ENCODE measurements around the gene NKX2-8. TPM values are rescaled to one million over a fixed set of nuclear protein-coding genes. Genes with fewer than 3 reads are reported as not detected.

Gene NKX2-8
- total and polyA plus RNA-seq, 7 donors = not detected

GRCh38 chr14:36619853-36620252, 37.4 kb upstream of the NKX2-8 start:
- no peak for DNase-seq
- WGBS, 2 donors = 74 to 90% methylated on average over 2 of the region's 2 CpGs
- intact Hi-C loops (cut with DNase I) = no loop called here
- peaks cover 0 to 10% (median 0%) of the 10 kb centered on the region in 3 donors for H3K27me3 ChIP-seq
- no peaks in the 10 kb centered on the region for H3K4me1 ChIP-seq
- no peak overlapping the region for H3K27ac ChIP-seq
- no peak overlapping the region for H3K4me3 ChIP-seq
- H3K36me3 ChIP-seq = no peaks in the 10 kb centered on the region
- no peak for TF ChIP-seq EP300 (IDR thresholded peaks at IDR 0.05)
- TF ChIP-seq POLR2A (IDR thresholded peaks at IDR 0.05) = no peak
- TF ChIP-seq CTCF (IDR thresholded peaks at IDR 0.05) = no peak
- TF ChIP-seq POLR2AphosphoS5 (IDR thresholded peaks at IDR 0.05) = no peak
- H3K9me3 ChIP-seq = no peaks in the 10 kb centered on the region

DNA sequence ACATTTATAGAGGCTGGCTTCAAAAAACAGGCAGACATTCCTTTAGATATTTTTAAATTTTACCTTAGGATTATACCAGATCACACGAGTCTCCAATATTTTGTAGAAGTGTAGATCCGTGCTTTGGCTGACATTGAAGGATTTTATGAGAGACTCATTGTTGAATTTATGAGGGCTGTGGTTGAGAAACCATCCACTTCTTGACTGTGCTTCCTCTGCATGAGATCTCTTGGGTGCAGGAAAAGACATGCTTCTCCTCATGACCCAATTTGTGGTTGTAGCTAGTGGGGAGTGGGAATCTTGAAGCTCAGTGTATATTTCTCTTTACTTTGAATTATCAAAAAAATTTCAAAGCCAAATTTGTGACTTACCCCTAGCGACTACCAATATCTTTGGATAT, 36.7 kb upstream of the NKX2-8 start:
- no peak for DNase-seq
- Histone ChIP-seq H3K4me3 (no peak overlapping the region), H3K36me3 (no peaks in the 10 kb centered on the region), H3K9me3 (no peaks in the 10 kb centered on the region), H3K27me3 (peaks cover 0 to 7% (median 0%) of the 10 kb centered on the region in 3 donors), H3K27ac (no peak overlapping the region), H3K4me1 (no peaks in the 10 kb centered on the region)
- TF ChIP-seq CTCF (IDR thresholded peaks at IDR 0.05) = no peak
- no peak for TF ChIP-seq POLR2A (IDR thresholded peaks at IDR 0.05)
- TF ChIP-seq EP300 (IDR thresholded peaks at IDR 0.05) = no peak
- no peak for TF ChIP-seq POLR2AphosphoS5 (IDR thresholded peaks at IDR 0.05)
- intact Hi-C loops (cut with DNase I) = no loop called here
- 56 to 61% methylated on average over 3 of the region's 3 CpGs for WGBS, 2 donors

- no peak overlapping the region for H3K4me3 ChIP-seq
- no peaks in the 10 kb centered on the region for H3K36me3 ChIP-seq
- H3K27ac ChIP-seq = no peak overlapping the region
- no peaks in the 10 kb centered on the region for H3K4me1 ChIP-seq
- intact Hi-C loops (cut with DNase I) = no loop called here
- peaks cover 0 to 4% (median 2%) of the 10 kb centered on the region in 3 donors for H3K27me3 ChIP-seq
- H3K9me3 ChIP-seq = no peaks in the 10 kb centered on the region
- TF ChIP-seq POLR2A (IDR thresholded peaks at IDR 0.05) (no peak), POLR2AphosphoS5 (IDR thresholded peaks at IDR 0.05) (no peak), CTCF (IDR thresholded peaks at IDR 0.05) (no peak), EP300 (IDR thresholded peaks at IDR 0.05) (no peak)
- WGBS, 2 donors = 33 to 71% methylated on average over 2 of the region's 2 CpGs
- DNase-seq = no peak
Observed at GRCh38 chr14:36618641-36619040, 36.2 kb upstream of the NKX2-8 start.

DNA sequence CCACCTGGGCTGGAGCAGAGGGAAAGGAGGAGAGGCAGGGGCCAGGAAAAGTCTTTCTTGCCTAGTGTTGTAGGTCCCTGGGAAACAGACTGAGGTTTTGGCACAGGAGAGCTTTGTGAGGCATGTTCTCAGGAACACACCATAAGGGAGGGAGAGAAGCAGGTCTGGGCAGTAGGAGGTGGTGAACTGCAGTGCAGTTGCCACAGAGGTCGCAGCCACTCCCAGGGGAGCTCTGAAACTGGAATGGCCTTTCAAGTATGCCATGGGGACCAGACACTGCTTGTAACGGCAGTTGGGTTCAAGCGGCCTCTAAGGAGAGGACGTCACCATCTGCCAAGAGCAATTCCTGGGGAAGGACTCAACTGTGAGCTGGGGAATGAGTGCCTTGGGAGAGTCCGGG, 35.4 kb upstream of the NKX2-8 start:
- no peak overlapping the region for H3K27ac ChIP-seq
- no peaks in the 10 kb centered on the region for H3K4me1 ChIP-seq
- DNase-seq = no peak
- no peak for TF ChIP-seq POLR2A (IDR thresholded peaks at IDR 0.05)
- no peak for TF ChIP-seq POLR2AphosphoS5 (IDR thresholded peaks at IDR 0.05)
- TF ChIP-seq CTCF (IDR thresholded peaks at IDR 0.05) = no peak
- no peak for TF ChIP-seq EP300 (IDR thresholded peaks at IDR 0.05)
- H3K27me3 ChIP-seq = peaks cover 0 to 4% (median 3%) of the 10 kb centered on the region in 3 donors
- H3K9me3 ChIP-seq = no peaks in the 10 kb centered on the region
- no peaks in the 10 kb centered on the region for H3K36me3 ChIP-seq
- no peak overlapping the region for H3K4me3 ChIP-seq
- WGBS, 2 donors = 66 to 76% methylated on average over 5 of the region's 5 CpGs
- intact Hi-C loops (cut with DNase I) = no loop called here

DNA sequence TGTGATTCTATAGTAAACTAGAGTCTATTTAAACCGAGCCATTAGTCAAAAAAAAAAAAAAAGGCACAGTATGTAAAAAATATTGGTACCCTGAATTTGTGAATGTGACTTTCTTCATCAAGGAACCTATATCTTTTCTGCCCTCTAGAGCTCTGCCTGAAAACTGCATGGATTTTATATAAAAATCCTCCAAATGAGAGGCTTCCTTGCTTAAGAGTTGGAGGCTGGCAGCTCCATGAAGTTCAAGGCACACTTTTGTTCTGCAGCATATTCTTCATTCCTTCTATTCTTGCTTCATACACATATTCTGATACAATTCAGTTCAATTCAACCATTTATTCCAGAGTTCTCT, 23.1 kb upstream of the NKX2-8 start:
- intact Hi-C loops (cut with DNase I) = loop anchor here (2.0 kb wide), 1 partner anchor 53 kb away; no protein-coding TSS in a partner anchor
- H3K27me3 ChIP-seq = peaks cover 0 to 15% (median 0%) of the 10 kb centered on the region in 3 donors
- no peak for TF ChIP-seq POLR2AphosphoS5 (IDR thresholded peaks at IDR 0.05)
- no peak for TF ChIP-seq POLR2A (IDR thresholded peaks at IDR 0.05)
- no peak for TF ChIP-seq CTCF (IDR thresholded peaks at IDR 0.05)
- no peak for TF ChIP-seq EP300 (IDR thresholded peaks at IDR 0.05)
- no peak overlapping the region for H3K4me3 ChIP-seq
- peaks cover 0 to 3% (median 0%) of the 10 kb centered on the region in 4 donors for H3K9me3 ChIP-seq
- 47 to 80% methylated on average over 1 of the region's 1 CpG for WGBS, 2 donors
- H3K4me1 ChIP-seq = no peaks in the 10 kb centered on the region
- no peak for DNase-seq
- H3K36me3 ChIP-seq = no peaks in the 10 kb centered on the region
- no peak overlapping the region for H3K27ac ChIP-seq
